Adrenal gland (tissue), 5 donors: ENCODE results near the gene CDH3.

ENCODE experiments used
- POLR2A ChIP-seq, 2 donors: fragments of 450-650 bp; IDR thresholded peaks; one replicate each; pipeline ENCODE4 v1.6.1; 2017; ENCODE audit warnings: antibody characterized with exemption in 2 of 2, mild to moderate bottlenecking in 2 of 2, moderate library complexity in 1 of 2
- TF ChIP-seq, protein P1 (sequence below), 6 experiments: fragments of 450-650 bp in 4 of 6; fragments of 200-600 bp in 2 of 6; sonication (generic) in 1 of 6; IDR thresholded peaks; 1 replicate in 5 of 6; 2 replicates in 1 of 6; pipeline versions ENCODE4 v1.5.1 to v1.8.0; 2016 to 2021; ENCODE audit warnings: antibody characterized with exemption in 6 of 6, mild to moderate bottlenecking in 2 of 6, moderate library complexity in 1 of 6
- donor health status: DM: no; HTN: no; CAD: no.

DNA sequence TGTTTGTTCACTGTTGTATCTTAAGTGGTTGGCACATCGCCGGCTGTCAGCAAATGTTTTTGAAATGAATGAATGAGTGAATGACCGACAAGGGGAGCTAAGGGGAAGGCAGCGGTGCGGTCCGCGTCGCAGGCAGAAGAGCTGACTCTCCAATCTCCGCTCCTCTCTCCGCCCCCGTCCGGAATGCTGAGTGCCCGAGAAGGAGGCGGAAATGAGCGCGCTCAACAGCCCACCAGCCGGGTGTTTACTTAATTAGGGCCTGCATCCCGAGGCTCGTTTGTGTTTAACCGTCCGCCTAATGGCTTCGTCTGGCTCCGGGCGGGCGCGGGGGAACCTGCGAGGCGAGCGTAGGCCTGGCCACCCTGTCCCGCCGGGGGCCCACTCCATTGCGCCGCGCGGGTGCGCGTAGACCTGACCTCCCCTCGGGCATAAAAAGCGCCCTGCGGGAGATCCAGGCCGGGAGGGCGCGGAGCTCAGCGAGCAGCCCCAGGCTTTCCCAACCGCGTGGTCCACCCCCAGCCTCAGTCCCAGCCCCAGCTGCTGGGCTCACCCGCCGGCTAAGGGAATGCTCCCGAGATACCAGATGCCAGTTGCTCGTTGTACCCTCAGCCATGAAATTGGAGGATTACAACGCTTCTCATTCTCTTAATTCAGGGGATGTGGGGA is 2.5 kb upstream of the CDH3 start:
- TF ChIP-seq, protein P1, sequence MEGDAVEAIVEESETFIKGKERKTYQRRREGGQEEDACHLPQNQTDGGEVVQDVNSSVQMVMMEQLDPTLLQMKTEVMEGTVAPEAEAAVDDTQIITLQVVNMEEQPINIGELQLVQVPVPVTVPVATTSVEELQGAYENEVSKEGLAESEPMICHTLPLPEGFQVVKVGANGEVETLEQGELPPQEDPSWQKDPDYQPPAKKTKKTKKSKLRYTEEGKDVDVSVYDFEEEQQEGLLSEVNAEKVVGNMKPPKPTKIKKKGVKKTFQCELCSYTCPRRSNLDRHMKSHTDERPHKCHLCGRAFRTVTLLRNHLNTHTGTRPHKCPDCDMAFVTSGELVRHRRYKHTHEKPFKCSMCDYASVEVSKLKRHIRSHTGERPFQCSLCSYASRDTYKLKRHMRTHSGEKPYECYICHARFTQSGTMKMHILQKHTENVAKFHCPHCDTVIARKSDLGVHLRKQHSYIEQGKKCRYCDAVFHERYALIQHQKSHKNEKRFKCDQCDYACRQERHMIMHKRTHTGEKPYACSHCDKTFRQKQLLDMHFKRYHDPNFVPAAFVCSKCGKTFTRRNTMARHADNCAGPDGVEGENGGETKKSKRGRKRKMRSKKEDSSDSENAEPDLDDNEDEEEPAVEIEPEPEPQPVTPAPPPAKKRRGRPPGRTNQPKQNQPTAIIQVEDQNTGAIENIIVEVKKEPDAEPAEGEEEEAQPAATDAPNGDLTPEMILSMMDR (IDR thresholded peaks at IDR 0.05) = no peak
- TF ChIP-seq POLR2A (IDR thresholded peaks at IDR 0.05) = no peak
